ENCODE results near the gene CD248. TPM values are rescaled to one million over a fixed set of nuclear protein-coding genes. Genes with fewer than 3 reads are reported as not detected.

The CD248 gene
- total RNA-seq, 4 donors from 2014 or later = 4.6 to 24.8 (median 6.6) TPM

GRCh38 chr11:66289548-66290329 lies 27.1 kb downstream of the CD248 start:
- peaks cover 22% of the 10 kb centered on the region in 2 donors for H3K4me1 ChIP-seq
- peak; percentile 75 to 79 for DNase-seq
- H3K36me3 ChIP-seq = no peaks in the 10 kb centered on the region
- H3K27ac ChIP-seq = peak overlapping the region; percentile 74 to 88 (median 74)
- H3K9me3 ChIP-seq = no peaks in the 10 kb centered on the region
- peak overlapping the region in 2 of 3 donors; percentile 48 to 93 for H3K4me3 ChIP-seq (replicated peaks in 1 of 3)
- H3K27me3 ChIP-seq = peaks cover 4% of the 10 kb centered on the region
- WGBS, 2 donors = 14 to 29% methylated on average over 11 to 29 of the region's 36 CpGs
- TF ChIP-seq, protein P1, sequence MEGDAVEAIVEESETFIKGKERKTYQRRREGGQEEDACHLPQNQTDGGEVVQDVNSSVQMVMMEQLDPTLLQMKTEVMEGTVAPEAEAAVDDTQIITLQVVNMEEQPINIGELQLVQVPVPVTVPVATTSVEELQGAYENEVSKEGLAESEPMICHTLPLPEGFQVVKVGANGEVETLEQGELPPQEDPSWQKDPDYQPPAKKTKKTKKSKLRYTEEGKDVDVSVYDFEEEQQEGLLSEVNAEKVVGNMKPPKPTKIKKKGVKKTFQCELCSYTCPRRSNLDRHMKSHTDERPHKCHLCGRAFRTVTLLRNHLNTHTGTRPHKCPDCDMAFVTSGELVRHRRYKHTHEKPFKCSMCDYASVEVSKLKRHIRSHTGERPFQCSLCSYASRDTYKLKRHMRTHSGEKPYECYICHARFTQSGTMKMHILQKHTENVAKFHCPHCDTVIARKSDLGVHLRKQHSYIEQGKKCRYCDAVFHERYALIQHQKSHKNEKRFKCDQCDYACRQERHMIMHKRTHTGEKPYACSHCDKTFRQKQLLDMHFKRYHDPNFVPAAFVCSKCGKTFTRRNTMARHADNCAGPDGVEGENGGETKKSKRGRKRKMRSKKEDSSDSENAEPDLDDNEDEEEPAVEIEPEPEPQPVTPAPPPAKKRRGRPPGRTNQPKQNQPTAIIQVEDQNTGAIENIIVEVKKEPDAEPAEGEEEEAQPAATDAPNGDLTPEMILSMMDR (IDR thresholded peaks at IDR 0.05) = no peak
- TF ChIP-seq POLR2A (IDR thresholded peaks at IDR 0.05) = no peak
- intact Hi-C loops (cut with DNase I) = loop anchor here (5.0 kb wide), 1 partner anchor 133 kb away; the partner anchor contains the start of gene NPAS4

DNA sequence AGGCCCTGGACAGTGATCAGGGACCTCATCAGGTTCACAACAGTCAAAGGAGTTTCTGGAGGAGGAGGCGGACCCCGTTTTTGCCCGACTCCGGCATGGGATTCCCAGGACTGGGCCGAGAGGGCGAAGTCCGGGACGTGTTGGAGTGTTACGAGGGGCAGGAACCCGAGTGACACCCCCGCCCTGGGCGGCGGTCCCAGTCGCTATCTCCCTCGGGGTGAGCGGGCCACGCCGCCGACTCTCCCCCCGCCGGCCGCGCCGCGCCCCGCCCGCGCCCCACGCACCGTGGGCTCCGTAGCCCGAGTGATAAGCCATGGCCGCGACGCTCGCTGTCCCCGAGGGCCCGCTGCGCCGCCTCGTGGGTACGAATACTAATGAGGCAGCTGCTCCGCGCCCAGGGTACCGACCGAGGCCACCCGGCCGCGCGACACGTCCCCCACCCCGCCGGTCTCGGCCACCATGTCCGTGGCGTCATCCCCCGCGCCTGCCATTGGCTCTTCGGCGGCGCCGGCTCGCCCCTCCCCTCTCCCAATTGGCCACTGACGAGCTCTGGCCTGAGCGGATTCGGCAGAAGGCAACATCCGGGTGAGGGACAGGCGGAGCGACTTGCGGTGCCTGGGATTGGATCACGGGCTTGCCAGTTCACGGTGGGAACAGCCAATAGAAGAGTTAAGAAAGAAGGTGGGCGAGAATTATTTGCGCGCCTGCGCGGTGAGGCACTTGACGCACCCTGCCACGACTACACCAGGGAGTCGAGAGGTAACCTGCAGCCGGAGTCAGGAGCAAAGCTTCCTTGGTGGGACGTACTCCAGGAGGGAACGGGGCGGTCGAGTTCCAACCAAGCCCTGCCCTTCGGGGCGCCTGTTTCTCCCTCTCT lies 27.9 kb downstream of the CD248 start, which contains the start of gene YIF1A:
YIF1A (minus strand) TSS at position 473 of the 877 bp plus-strand sequence; CDS start at position 315, 158 bp downstream.
- intact Hi-C loops (cut with DNase I) = loop anchor here (5.0 kb wide), 1 partner anchor 133 kb away; the partner anchor contains the start of gene NPAS4
- peak; percentile 99 for DNase-seq
- Histone ChIP-seq H3K27ac (peak within 1 kb of the TSS; percentile 74 to 88 (median 74)), H3K4me3 (replicated peaks in 1 of 3) (peak within 1 kb of the TSS; percentile 70 to 93 (median 71)), H3K27me3 (peaks cover 4% of the 10 kb centered on the region), H3K9me3 (no peaks in the 10 kb centered on the region), H3K4me1 (peaks cover 22% of the 10 kb centered on the region in 2 donors), H3K36me3 (peaks cover 0 to 6% of the 10 kb centered on the region in 2 donors)
- 0 to 1% methylated on average over 22 to 43 of the region's 87 CpGs for WGBS, 2 donors
- TF ChIP-seq, protein P1 (IDR thresholded peaks at IDR 0.05) = no peak
- TF ChIP-seq POLR2A (IDR thresholded peaks at IDR 0.05) = peak in 1 of 2 donors; percentile 94

DNA sequence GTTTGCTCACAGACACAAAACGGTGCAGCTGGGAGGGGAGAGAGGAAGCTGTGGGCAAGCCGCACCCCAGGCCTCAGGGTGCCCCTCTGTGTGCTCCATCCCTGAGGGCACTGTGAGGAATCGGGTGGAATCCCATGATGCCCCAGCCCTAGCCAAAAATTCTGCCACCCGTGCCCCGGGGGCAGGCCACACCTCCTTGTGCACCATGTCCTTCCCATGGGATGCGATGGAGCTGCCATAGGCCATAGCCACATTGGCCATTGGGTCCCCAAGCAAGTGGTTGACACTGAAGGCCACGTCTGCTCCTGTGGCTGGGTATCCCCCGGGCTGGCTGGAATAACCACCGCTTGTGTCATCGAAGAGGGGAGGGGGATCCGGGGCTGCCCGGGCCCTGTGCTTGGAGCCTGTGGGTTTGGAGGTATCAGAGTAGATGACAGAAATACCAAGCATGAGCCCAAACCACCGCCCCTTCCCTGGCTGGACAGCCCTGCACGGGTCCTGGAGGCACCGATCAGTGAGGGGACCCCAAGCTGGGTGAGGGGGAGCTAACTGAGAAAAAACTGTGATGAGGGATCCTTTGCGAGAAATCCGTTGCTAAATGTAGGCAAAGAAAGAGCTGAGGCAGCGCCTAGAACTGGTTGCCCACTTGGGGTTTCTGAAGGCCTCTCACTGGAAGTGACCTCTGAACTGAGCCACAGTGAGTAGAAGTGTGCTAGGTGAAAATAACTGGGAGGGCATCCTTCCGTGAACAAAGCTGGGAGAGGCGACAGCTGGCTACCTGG lies 28.8 kb downstream of the CD248 start:
- Histone ChIP-seq H3K4me1 (peaks cover 22% of the 10 kb centered on the region in 2 donors), H3K27me3 (peaks cover 4% of the 10 kb centered on the region), H3K9me3 (no peaks in the 10 kb centered on the region), H3K36me3 (peaks cover 0 to 6% of the 10 kb centered on the region in 2 donors), H3K27ac (peak overlapping the region in 2 of 3 donors; percentile 55 to 88), H3K4me3 (replicated peaks in 1 of 3) (peak overlapping the region; percentile 70 to 93 (median 71))
- intact Hi-C loops (cut with DNase I) = loop anchor here (5.0 kb wide), 1 partner anchor 134 kb away; the partner anchor contains the start of gene NPAS4
- TF ChIP-seq, protein P1 (IDR thresholded peaks at IDR 0.05) = no peak
- no peak for TF ChIP-seq POLR2A (IDR thresholded peaks at IDR 0.05)
- 35 to 39% methylated on average over 14 to 16 of the region's 20 CpGs for WGBS, 2 donors
- DNase-seq = no peak

DNA sequence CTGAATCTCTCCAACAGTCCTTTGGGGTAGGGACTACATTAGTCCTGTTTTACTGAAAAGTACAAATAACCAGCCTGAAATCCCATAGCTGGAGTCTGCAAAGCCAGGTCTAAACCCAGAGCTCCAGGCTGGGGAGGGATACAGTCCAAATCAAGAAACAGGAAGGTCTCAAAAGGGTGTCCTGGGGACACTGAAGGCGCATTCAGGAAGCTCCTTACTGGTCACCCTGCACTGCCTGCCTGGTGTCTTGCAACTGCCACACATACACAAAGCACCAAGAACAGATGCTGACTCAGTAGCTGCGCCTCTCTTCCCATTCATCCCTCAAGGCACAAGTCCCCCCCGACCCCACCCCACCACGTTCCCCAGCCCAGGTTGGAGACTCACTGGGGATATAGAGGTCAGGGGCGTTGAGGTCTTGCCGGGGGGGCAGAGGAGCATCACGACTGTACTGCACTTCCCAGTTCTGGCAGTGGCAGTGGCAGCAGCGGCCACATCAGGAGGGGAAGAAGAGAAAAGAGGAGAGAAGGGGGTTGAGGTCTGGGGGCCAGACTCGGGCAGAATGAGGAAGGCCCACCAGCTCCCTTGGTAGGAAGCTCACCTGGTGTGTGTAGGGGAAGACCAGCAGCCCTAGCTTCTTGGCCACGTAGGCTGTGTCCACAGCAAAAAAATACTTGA lies 29.5 kb downstream of the CD248 start:
- WGBS, 2 donors = 70 to 82% methylated on average over 9 to 10 of the region's 10 CpGs
- H3K4me3 ChIP-seq (replicated peaks in 1 of 3) = no peak overlapping the region

More for the DNA sequence above, 29.5 kb downstream of the CD248 start:
- no peak for TF ChIP-seq POLR2A (IDR thresholded peaks at IDR 0.05)
- TF ChIP-seq, protein P1 (IDR thresholded peaks at IDR 0.05) = no peak
- Histone ChIP-seq H3K4me1 (peaks cover 22 to 25% of the 10 kb centered on the region in 2 donors), H3K36me3 (peaks cover 0 to 6% of the 10 kb centered on the region in 2 donors), H3K27me3 (peaks cover 4% of the 10 kb centered on the region), H3K9me3 (no peaks in the 10 kb centered on the region), H3K27ac (no peak overlapping the region)
- no peak for DNase-seq
- intact Hi-C loops (cut with DNase I) = loop anchor here (5.0 kb wide), 1 partner anchor 135 kb away; the partner anchor contains the start of gene NPAS4
